SK-N-SH (cell line): ENCODE results near the gene MAPKAP1. TPM values are rescaled to one million over a fixed set of nuclear protein-coding genes. Genes with fewer than 3 reads are reported as not detected.

Experiments
- CTCF ChIA-PET: fragments of 300-600, 350-600 bp; formaldehyde crosslinking; extraction: SDS; loops from one replicate; lab custom pipeline; 2021; lab: Yijun Ruan, JAX
- POLR2A ChIA-PET: fragments of 350-600 bp; sonication (Branson Sonifier 250); formaldehyde crosslinking; extraction: SDS; loops from one replicate; lab custom pipeline; 2020; ENCODE audit warnings: antibody characterized with exemption, inconsistent platforms; lab: Yijun Ruan, JAX
- DNase-seq: peaks from one replicate; pipeline ENCODE4 v3.0.0; 2012
- H2AFZ ChIP-seq: fragments of 200-600 bp; sonication (generic); 2 replicates; pipeline ENCODE4 v1.8.1; 2016; ENCODE audit warnings: antibody characterized with exemption, mild to moderate bottlenecking, low read depth
- H3F3A ChIP-seq: fragments of 200-600 bp; sonication (generic); replicated peaks from 2 replicates; pipeline ENCODE3; 2016; ENCODE audit warnings: antibody characterized with exemption, mild to moderate bottlenecking; ENCODE audit not compliant: insufficient read depth
- H3K27ac ChIP-seq, 2 experiments: fragments of 200-500 bp in 1 of 2; fragments of 200-600 bp in 1 of 2; sonication (Bioruptor generic) in 1 of 2; sonication (generic), shearing (Covaris generic) in 1 of 2; 2 replicates each; pipeline versions ENCODE4 v1.5.1 to v1.6.1; 2014 to 2016; ENCODE audit warnings: low read depth in 2 of 2, inconsistent platforms in 1 of 2, low read length in 1 of 2, mild to moderate bottlenecking in 1 of 2, mixed read lengths in 1 of 2
- H3K27me3 ChIP-seq: fragments of 200-600 bp; sonication (generic), shearing (Covaris generic); 2 replicates; pipeline ENCODE4 v1.6.1; 2016; ENCODE audit warnings: mixed run types; ENCODE audit not compliant: insufficient read depth
- H3K36me3 ChIP-seq, 2 experiments: fragments of 200-500 bp in 1 of 2; fragments of 200-600 bp in 1 of 2; sonication (Bioruptor generic) in 1 of 2; sonication (generic) in 1 of 2; replicated peaks in 1 of 2; 2 replicates each; pipeline versions ENCODE3 to v1.5.1; 2014 to 2016; ENCODE audit warnings: low read length in 1 of 2, mild to moderate bottlenecking in 1 of 2; ENCODE audit not compliant: insufficient read depth in 2 of 2, control insufficient read depth in 1 of 2
- H3K4me1 ChIP-seq, 2 experiments: fragments of 200-500 bp in 1 of 2; fragments of 200-600 bp in 1 of 2; sonication (Bioruptor generic) in 1 of 2; sonication (generic), shearing (Covaris generic) in 1 of 2; 2 replicates each; pipeline versions ENCODE4 v1.5.1 to v1.6.1; 2014 to 2016; ENCODE audit warnings: low read depth in 1 of 2, low read length in 1 of 2, mixed run types in 1 of 2; ENCODE audit not compliant: insufficient read depth in 2 of 2, control insufficient read depth in 1 of 2
- H3K4me2 ChIP-seq: fragments of 200-600 bp; sonication (generic), shearing (Covaris generic); 2 replicates; pipeline ENCODE4 v1.6.1; 2017; ENCODE audit warnings: mixed run types
- H3K4me3 ChIP-seq, 2 experiments: fragments of 200-500 bp in 1 of 2; fragments of 200-600 bp in 1 of 2; sonication (Bioruptor generic) in 1 of 2; sonication (generic), shearing (Covaris generic) in 1 of 2; 2 replicates each; pipeline versions ENCODE4 v1.5.1 to v1.8.1; 2014 to 2016; ENCODE audit warnings: low read depth in 2 of 2, inconsistent platforms in 1 of 2, low read length in 1 of 2, mild to moderate bottlenecking in 1 of 2, mixed read lengths in 1 of 2, moderate library complexity in 1 of 2
- H3K79me2 ChIP-seq: fragments of 200-600 bp; sonication (generic); 2 replicates; pipeline ENCODE4 v1.8.1; 2017; ENCODE audit warnings: mild to moderate bottlenecking; ENCODE audit not compliant: insufficient read depth
- H3K9ac ChIP-seq: fragments of 200-600 bp; sonication (generic); 2 replicates; pipeline ENCODE4 v1.6.1; 2017; ENCODE audit warnings: mixed run types
- H3K9me2 ChIP-seq: fragments of 200-600 bp; sonication (generic); 2 replicates; pipeline ENCODE4 v1.6.1; 2017; ENCODE audit warnings: mixed run types
- H3K9me3 ChIP-seq: fragments of 200-600 bp; sonication (generic); 2 replicates; pipeline ENCODE4 v1.6.1; 2017; ENCODE audit warnings: mixed run types, mild to moderate bottlenecking, moderate library complexity
- H4K20me1 ChIP-seq: fragments of 200-600 bp; sonication (generic); 2 replicates; pipeline ENCODE4 v1.6.1; 2017; ENCODE audit warnings: mild to moderate bottlenecking, mixed run types; ENCODE audit not compliant: insufficient read depth
- CHD2 ChIP-seq: fragments of 150-350 bp; IDR thresholded peaks from 2 replicates; pipeline ENCODE4 v1.6.1; 2018; ENCODE audit warnings: low read length; ENCODE audit not compliant: partially characterized antibody
- CTCF ChIP-seq: fragments of 200-600 bp; sonication (generic); IDR thresholded peaks from 2 replicates; pipeline ENCODE4 v1.6.1; 2017; ENCODE audit warnings: antibody characterized with exemption, mild to moderate bottlenecking, moderate library complexity
- ELF1 ChIP-seq: IDR thresholded peaks from 2 replicates; pipeline ENCODE4 v1.4.0; 2012
- EP300 ChIP-seq, 2 experiments: IDR thresholded peaks; 2 replicates each; pipeline versions ENCODE4 v1.4.0 to v1.6.1; 2012; ENCODE audit warnings: borderline replicate concordance in 1 of 2, low read depth in 1 of 2, low read length in 1 of 2
- EZH2phosphoT487 ChIP-seq: fragments of 200-600 bp; sonication (generic); IDR thresholded peaks from 2 replicates; pipeline ENCODE4 v1.6.1; 2017; ENCODE audit warnings: low read depth, mixed run types, mild to moderate bottlenecking, antibody characterized with exemption, moderate library complexity, borderline replicate concordance
- FOSL2 ChIP-seq: IDR thresholded peaks from 2 replicates; pipeline ENCODE4 v1.4.0; 2012; ENCODE audit warnings: low read depth, mild to moderate bottlenecking, moderate library complexity, borderline replicate concordance
- JUND ChIP-seq: IDR thresholded peaks from 2 replicates; pipeline ENCODE4 v1.4.0; 2012
- NRF1 ChIP-seq: IDR thresholded peaks from 2 replicates; pipeline ENCODE4 v1.6.1; 2012; ENCODE audit warnings: low read depth, mild to moderate bottlenecking, low read length
- POLR2AphosphoS5 ChIP-seq: IDR thresholded peaks from 2 replicates; pipeline ENCODE4 v1.6.1; 2012; ENCODE audit warnings: low read depth, low read length
- RCOR1 ChIP-seq: fragments of 150-350 bp; IDR thresholded peaks from 2 replicates; pipeline ENCODE4 v1.6.1; 2017; ENCODE audit warnings: antibody characterized with exemption, low read length
- RFX5 ChIP-seq: IDR thresholded peaks from 2 replicates; pipeline ENCODE4 v1.6.1; 2012; ENCODE audit warnings: mild to moderate bottlenecking, improper control_type of control experiment, low read length
- SIN3A ChIP-seq: IDR thresholded peaks from 2 replicates; pipeline ENCODE4 v1.6.1; 2012; ENCODE audit warnings: low read depth, mild to moderate bottlenecking, low read length, moderate library complexity, borderline replicate concordance
- TAF1 ChIP-seq: IDR thresholded peaks from 2 replicates; pipeline ENCODE4 v1.6.1; 2012; ENCODE audit warnings: low read depth, mild to moderate bottlenecking, low read length, moderate library complexity, borderline replicate concordance
- TEAD4 ChIP-seq: IDR thresholded peaks from 2 replicates; pipeline ENCODE4 v1.4.0; 2012; ENCODE audit warnings: mild to moderate bottlenecking, borderline replicate concordance; ENCODE audit not compliant: insufficient read depth
- YY1 ChIP-seq: IDR thresholded peaks from 2 replicates; pipeline ENCODE4 v1.4.0; 2012; ENCODE audit warnings: low read depth, mild to moderate bottlenecking
- ZBTB33 ChIP-seq: IDR thresholded peaks from 2 replicates; pipeline ENCODE4 v1.4.0; 2012; ENCODE audit warnings: low read depth, borderline replicate concordance
- WGBS: methylation state at CpG from one replicate; pipeline ENCODE4 v1.1.6; 2017; ENCODE audit warnings: low lambda C conversion rate; 5-methylcytosine and 5-hydroxymethylcytosine counted together
- polyA plus RNA-seq, 3 experiments: library from polyadenylated mRNA; depleted of rRNA; stranded (reverse); fragments of >200 nt; gene quantifications; 2 replicates each; pipeline ENCODE4 v1.2.3, GENCODE V29; 2012
- TF ChIP-seq, protein P1 (sequence below): fragments of 150-350 bp; IDR thresholded peaks from 2 replicates; pipeline ENCODE4 v1.6.1; 2017; ENCODE audit warnings: antibody characterized with exemption, low read length, low read depth, borderline replicate concordance
- TF ChIP-seq, protein P2 (sequence below): IDR thresholded peaks from 2 replicates; pipeline ENCODE4; 2012
- TF ChIP-seq, protein P3 (sequence below): fragments of 150-350 bp; IDR thresholded peaks from 2 replicates; pipeline ENCODE4 v1.6.1; 2016; ENCODE audit warnings: mild to moderate bottlenecking, low read depth, low read length

MAPKAP1 gene
- polyA plus RNA-seq, 1 of the 3 experiments (the other 2 are of a cell fraction): 117 TPM

DNA sequence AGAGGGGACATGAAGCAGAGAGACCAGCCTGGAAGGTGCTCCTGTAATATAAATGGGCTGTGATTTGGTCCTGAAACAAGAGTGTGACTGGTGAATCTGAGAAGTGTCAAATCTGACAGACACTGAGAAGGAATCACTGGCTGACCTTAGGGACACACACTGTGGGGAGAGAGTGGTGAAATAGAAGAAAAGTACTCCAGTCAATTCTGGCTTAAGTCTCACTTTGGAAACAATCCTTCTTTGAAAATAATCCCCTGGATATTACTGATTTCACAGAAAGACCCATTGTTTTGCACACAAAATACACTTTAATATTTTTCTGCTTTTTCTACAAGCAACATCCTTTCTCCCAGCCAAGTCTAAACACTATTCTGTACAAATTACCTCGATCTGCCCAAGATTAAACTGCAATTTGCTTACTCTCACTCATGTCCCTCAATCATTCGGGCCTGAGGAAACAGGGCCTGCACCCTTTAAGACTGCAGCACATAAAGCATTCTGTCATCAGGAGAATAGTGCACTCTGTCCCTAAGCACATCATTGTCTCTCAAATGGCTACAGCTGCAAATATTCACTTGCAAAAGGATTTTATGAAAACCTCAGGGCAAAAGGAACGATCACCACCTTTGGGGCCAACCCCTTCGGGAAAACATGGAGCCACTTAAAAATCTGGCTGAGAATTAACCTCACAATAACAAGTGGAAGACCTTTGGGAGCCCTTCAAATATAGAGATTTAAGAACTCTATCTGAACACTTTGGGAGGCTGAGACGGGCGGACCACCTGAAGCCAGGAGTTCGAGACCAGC, 68.6 kb downstream of the MAPKAP1 start:
- TF ChIP-seq RCOR1 (no peak), TEAD4 (no peak)
- Histone ChIP-seq H4K20me1 (peaks cover 17% of the 10 kb centered on the region), H3K4me3 (no peak overlapping the region), H3K27ac (no peak overlapping the region), H3K36me3 (peaks cover 0 to 5% of the 10 kb centered on the region in 2 experiments), H3K9me3 (no peaks in the 10 kb centered on the region), H3K9ac (no peak overlapping the region), H3K27me3 (no peaks in the 10 kb centered on the region), H3K4me2 (no peak overlapping the region), H2AFZ (no peak overlapping the region), H3K79me2 (peaks cover 93% of the 10 kb centered on the region), H3K9me2 (no peaks in the 10 kb centered on the region), H3F3A (peaks cover 4% of the 10 kb centered on the region), H3K4me1 (peaks cover 4 to 12% of the 10 kb centered on the region in 2 experiments; a peak in 3 of 4 replicates)
- 95% methylated on average over 7 of the region's 7 CpGs for WGBS
- DNase-seq: no peak
- POLR2A ChIA-PET: no interaction called here
- CTCF ChIA-PET: interaction anchor here (1.2 to 1.6 kb wide), 3 partner anchors 9 to 231 kb away, joined by 3 to 5 read pairs (median 5); no protein-coding TSS in a partner anchor

- Histone ChIP-seq H3K4me2 (no peak overlapping the region), H4K20me1 (peaks cover 24% of the 10 kb centered on the region), H3K27me3 (no peaks in the 10 kb centered on the region), H3K4me3 (no peak overlapping the region), H3K9me2 (no peaks in the 10 kb centered on the region), H3F3A (peaks cover 14% of the 10 kb centered on the region), H3K27ac (no peak overlapping the region), H3K9ac (no peak overlapping the region), H3K36me3 (peaks cover 0 to 5% of the 10 kb centered on the region in 2 experiments), H3K9me3 (no peaks in the 10 kb centered on the region), H3K79me2 (peaks cover 91% of the 10 kb centered on the region)
- ChIA-PET POLR2A (no interaction called here), CTCF (interaction anchor here (0.6 to 2.2 kb wide), 2 partner anchors 9 to 79 kb away, joined by 3 to 12 read pairs; no protein-coding TSS in a partner anchor)
- 99% methylated on average over 2 of the region's 2 CpGs for WGBS
- no peak for DNase-seq
- TF ChIP-seq NRF1: no peak
- TF ChIP-seq FOSL2: no peak
- TF ChIP-seq ZBTB33: no peak
- TF ChIP-seq EZH2phosphoT487: no peak
- no peak for TF ChIP-seq RFX5
- TF ChIP-seq RCOR1: no peak
- no peak for TF ChIP-seq TAF1
- TF ChIP-seq CHD2: no peak
- TF ChIP-seq, protein P1, sequence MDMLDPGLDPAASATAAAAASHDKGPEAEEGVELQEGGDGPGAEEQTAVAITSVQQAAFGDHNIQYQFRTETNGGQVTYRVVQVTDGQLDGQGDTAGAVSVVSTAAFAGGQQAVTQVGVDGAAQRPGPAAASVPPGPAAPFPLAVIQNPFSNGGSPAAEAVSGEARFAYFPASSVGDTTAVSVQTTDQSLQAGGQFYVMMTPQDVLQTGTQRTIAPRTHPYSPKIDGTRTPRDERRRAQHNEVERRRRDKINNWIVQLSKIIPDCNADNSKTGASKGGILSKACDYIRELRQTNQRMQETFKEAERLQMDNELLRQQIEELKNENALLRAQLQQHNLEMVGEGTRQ: no peak
- TF ChIP-seq ELF1: no peak
- no peak for TF ChIP-seq TEAD4
- no peak for TF ChIP-seq POLR2AphosphoS5
- no peak for TF ChIP-seq SIN3A
- TF ChIP-seq, protein P2, sequence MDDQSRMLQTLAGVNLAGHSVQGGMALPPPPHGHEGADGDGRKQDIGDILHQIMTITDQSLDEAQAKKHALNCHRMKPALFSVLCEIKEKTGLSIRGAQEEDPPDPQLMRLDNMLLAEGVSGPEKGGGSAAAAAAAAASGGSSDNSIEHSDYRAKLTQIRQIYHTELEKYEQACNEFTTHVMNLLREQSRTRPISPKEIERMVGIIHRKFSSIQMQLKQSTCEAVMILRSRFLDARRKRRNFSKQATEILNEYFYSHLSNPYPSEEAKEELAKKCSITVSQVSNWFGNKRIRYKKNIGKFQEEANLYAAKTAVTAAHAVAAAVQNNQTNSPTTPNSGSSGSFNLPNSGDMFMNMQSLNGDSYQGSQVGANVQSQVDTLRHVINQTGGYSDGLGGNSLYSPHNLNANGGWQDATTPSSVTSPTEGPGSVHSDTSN: no peak
- no peak for TF ChIP-seq CTCF
- TF ChIP-seq JUND: no peak
- TF ChIP-seq, protein P3, sequence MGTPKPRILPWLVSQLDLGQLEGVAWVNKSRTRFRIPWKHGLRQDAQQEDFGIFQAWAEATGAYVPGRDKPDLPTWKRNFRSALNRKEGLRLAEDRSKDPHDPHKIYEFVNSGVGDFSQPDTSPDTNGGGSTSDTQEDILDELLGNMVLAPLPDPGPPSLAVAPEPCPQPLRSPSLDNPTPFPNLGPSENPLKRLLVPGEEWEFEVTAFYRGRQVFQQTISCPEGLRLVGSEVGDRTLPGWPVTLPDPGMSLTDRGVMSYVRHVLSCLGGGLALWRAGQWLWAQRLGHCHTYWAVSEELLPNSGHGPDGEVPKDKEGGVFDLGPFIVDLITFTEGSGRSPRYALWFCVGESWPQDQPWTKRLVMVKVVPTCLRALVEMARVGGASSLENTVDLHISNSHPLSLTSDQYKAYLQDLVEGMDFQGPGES: no peak
- TF ChIP-seq YY1: no peak
- TF ChIP-seq EP300 (IDR thresholded peaks at IDR 0.05; ENCODE audit: borderline replicate concordance in 1 of 2, low read depth in 1 of 2, low read length in 1 of 2): no peak
- TF ChIP-seq, all 33 proteins: peak for 0
- H3K4me1 ChIP-seq: peaks cover 7 to 24% of the 10 kb centered on the region in 2 experiments; a peak in 3 of 4 replicates
- no peak overlapping the region for H2AFZ ChIP-seq
Observed at GRCh38 chr9:125637241-125637640, 69.8 kb downstream of the MAPKAP1 start.
